ENCODE measurements around the gene PRAC2. TPM values are rescaled to one million over a fixed set of nuclear protein-coding genes. Genes with fewer than 3 reads are reported as not detected.
A peak's percentile ranks its signal among the peaks of the same experiment; 100 is the strongest.

PRAC2 gene
- total RNA-seq, 1 donor from 2014 or later = not detected

DNA sequence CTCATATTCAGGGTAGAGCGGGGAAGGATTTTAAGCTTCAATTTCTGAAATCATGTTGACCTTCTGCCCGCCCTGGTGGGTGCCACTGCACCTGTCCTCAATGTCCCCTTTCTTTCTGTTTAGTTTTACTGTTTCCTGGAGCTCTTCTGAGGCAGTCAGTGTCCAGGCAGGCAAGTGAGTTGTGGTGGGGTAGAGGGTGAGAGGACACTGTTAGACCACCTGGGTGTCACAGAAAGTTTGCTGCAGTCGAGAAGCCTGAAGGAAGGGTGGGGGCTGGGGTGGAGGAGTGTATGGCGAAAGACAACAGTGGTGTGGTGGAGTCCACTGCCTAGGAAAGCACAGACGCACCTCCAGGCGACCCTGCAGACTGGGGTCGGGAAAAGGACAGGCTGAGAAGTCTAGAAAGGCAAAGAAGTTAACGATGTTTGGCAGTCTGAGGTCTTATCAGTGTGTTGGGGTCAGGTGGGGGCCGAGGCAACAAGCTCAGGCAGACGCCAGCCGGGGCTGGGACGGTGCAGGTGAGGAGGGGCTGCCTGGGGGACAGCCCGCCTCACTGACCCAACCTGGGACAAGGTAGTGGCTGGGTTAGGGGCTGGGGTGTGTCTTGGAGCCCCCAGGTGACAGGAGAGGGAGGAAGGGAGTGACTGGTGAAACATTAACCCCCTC is 28.9 kb downstream of the PRAC2 start:
- no peak for FAIRE-seq
- Histone ChIP-seq H3K4me2 (ENCODE audit: low read length) (no peak overlapping the region), H3K27me3 (ENCODE audit: insufficient read depth, low read length) (peaks cover 99% of the 10 kb centered on the region), H3K9ac (ENCODE audit: low read length) (no peak overlapping the region), H3K79me2 (ENCODE audit: insufficient read depth, low read length) (no peaks in the 10 kb centered on the region), H3K4me3 (ENCODE audit: insufficient read depth, low read depth, low read length) (no peak overlapping the region), H2AFZ (ENCODE audit: low read depth, low read length) (no peak overlapping the region), H3K4me1 (ENCODE audit: insufficient read depth, low read length) (peaks cover 4% of the 10 kb centered on the region), H3K27ac (ENCODE audit: low read depth, low read length) (no peak overlapping the region), H3K9me3 (ENCODE audit: insufficient read depth, low read depth, low read length) (peaks cover 8% of the 10 kb centered on the region), H3K36me3 (ENCODE audit: insufficient read depth, low read length) (no peaks in the 10 kb centered on the region), H4K20me1 (ENCODE audit: insufficient read depth, low read length) (peaks cover 10% of the 10 kb centered on the region)
- DNase-seq (ENCODE audit: low read depth) = no peak
- Mint-ChIP-seq H3K4me3 (ENCODE audit: unreplicated experiment) (no peak overlapping the region), H3K27ac (ENCODE audit: unreplicated experiment) (no peak overlapping the region), H3K36me3 (ENCODE audit: low read depth, unreplicated experiment) (peaks cover 4% of the 10 kb centered on the region), H3K27me3 (ENCODE audit: low read depth, unreplicated experiment) (peaks cover 91% of the 10 kb centered on the region), H3K4me1 (ENCODE audit: low read depth, unreplicated experiment) (peaks cover 3% of the 10 kb centered on the region), H3K9me3 (ENCODE audit: unreplicated experiment) (peaks cover 10% of the 10 kb centered on the region)
- TF ChIP-seq EZH2 (IDR thresholded peaks at IDR 0.05; ENCODE audit: insufficient read depth, low read length) = no peak
- TF ChIP-seq, protein P1, sequence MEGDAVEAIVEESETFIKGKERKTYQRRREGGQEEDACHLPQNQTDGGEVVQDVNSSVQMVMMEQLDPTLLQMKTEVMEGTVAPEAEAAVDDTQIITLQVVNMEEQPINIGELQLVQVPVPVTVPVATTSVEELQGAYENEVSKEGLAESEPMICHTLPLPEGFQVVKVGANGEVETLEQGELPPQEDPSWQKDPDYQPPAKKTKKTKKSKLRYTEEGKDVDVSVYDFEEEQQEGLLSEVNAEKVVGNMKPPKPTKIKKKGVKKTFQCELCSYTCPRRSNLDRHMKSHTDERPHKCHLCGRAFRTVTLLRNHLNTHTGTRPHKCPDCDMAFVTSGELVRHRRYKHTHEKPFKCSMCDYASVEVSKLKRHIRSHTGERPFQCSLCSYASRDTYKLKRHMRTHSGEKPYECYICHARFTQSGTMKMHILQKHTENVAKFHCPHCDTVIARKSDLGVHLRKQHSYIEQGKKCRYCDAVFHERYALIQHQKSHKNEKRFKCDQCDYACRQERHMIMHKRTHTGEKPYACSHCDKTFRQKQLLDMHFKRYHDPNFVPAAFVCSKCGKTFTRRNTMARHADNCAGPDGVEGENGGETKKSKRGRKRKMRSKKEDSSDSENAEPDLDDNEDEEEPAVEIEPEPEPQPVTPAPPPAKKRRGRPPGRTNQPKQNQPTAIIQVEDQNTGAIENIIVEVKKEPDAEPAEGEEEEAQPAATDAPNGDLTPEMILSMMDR (IDR thresholded peaks at IDR 0.05; ENCODE audit: insufficient read depth, low read depth, low read length) = no peak

- H3K4me3 Mint-ChIP-seq (ENCODE audit: unreplicated experiment) = no peak overlapping the region
- Histone ChIP-seq H3K9ac (ENCODE audit: low read length) (no peak overlapping the region), H3K9me3 (ENCODE audit: insufficient read depth, low read depth, low read length) (peaks cover 8% of the 10 kb centered on the region), H3K36me3 (ENCODE audit: insufficient read depth, low read length) (no peaks in the 10 kb centered on the region), H3K79me2 (ENCODE audit: insufficient read depth, low read length) (no peaks in the 10 kb centered on the region), H3K4me1 (ENCODE audit: insufficient read depth, low read length) (peaks cover 4% of the 10 kb centered on the region), H3K4me3 (ENCODE audit: insufficient read depth, low read depth, low read length) (no peak overlapping the region), H3K27me3 (ENCODE audit: insufficient read depth, low read length) (peaks cover 99% of the 10 kb centered on the region), H3K27ac (ENCODE audit: low read depth, low read length) (no peak overlapping the region), H4K20me1 (ENCODE audit: insufficient read depth, low read length) (peaks cover 10% of the 10 kb centered on the region), H3K4me2 (ENCODE audit: low read length) (no peak overlapping the region), H2AFZ (ENCODE audit: low read depth, low read length) (no peak overlapping the region)
- peaks cover 3% of the 10 kb centered on the region for H3K4me1 Mint-ChIP-seq (ENCODE audit: low read depth, unreplicated experiment)
- DNase-seq (ENCODE audit: low read depth) (no peak), FAIRE-seq (no peak)
- no peak overlapping the region for H3K27ac Mint-ChIP-seq (ENCODE audit: unreplicated experiment)
- peaks cover 90% of the 10 kb centered on the region for H3K27me3 Mint-ChIP-seq (ENCODE audit: low read depth, unreplicated experiment)
- peak; percentile 90 for TF ChIP-seq EZH2 (IDR thresholded peaks at IDR 0.05; ENCODE audit: insufficient read depth, low read length)
- TF ChIP-seq, protein P1 (IDR thresholded peaks at IDR 0.05; ENCODE audit: insufficient read depth, low read depth, low read length) = no peak
- peaks cover 5% of the 10 kb centered on the region for H3K36me3 Mint-ChIP-seq (ENCODE audit: low read depth, unreplicated experiment)
- peaks cover 10% of the 10 kb centered on the region for H3K9me3 Mint-ChIP-seq (ENCODE audit: unreplicated experiment)
Observed at GRCh38 chr17:48752399-48753288, 29.7 kb downstream of the PRAC2 start.

Measured in astrocyte (in vitro differentiated cells and primary cell).